8988T (cell line): ENCODE data around the gene KAT2B.

Experiments
- DNase-seq: peaks from one replicate; pipeline ENCODE4 v3.0.0; 2011

Gene KAT2B

DNA sequence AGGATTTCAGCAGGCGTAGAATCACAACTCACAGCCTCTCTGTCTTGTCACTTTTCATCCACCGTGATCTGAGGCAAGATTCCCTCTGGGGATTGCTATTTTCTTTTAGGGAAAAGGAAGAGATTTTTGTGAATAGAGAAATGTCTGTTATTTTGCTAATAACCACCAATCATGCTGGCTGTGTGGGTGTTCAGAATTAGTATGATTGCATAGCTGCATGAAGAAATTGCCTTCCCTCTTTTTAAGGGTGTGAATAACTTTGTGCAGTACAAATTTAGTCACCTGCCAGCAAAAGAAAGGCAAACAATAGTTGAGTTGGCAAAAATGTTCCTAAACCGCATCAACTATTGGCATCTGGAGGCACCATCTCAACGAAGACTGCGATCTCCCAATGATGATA is 60.8 kb downstream of the KAT2B start:
- no peak for DNase-seq

- DNase-seq: no peak
Observed at GRCh38 chr3:20103731-20104130, 63.5 kb downstream of the KAT2B start.

GRCh38 chr3:20104167-20104661 is 64.0 kb downstream of the KAT2B start:
- DNase-seq: no peak

DNA sequence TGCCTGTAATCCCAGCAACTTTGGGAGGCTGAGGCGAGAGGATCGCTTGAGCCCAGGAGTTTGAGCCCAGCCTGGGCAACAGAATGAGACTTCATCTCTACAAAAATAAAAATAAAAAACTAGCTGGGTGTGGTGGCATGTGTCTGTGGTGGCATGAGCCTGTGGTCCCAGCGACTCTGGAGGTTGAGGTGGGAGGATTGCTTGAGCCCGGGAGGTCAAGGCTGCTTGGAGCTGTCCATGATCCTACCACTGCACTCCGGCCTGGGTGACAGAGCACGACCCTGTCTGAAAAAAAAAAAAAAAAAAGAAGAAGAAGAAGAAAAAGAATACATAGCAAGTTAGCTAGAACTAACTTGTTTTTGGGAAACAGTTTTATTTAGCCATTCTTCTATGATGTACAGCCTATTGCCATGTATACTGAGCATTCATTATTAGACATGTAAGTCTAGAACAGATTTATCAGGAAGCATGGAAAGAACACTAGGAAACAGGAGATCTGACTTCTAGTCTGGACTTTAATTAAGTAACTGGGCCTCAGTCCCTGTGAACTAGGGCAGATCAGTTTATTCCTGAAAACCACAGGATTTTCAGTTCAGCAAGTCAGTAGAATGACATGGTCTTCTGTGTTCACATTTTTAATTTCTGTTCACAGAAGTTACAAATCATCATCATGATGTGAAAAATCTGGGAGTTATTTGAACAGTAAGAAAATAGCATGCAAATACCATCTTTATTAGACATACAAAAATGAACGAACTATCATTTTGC is 65.5 kb downstream of the KAT2B start:
- no peak for DNase-seq

GRCh38 chr3:20107722-20108121 is 67.5 kb downstream of the KAT2B start:
- DNase-seq: no peak

DNA sequence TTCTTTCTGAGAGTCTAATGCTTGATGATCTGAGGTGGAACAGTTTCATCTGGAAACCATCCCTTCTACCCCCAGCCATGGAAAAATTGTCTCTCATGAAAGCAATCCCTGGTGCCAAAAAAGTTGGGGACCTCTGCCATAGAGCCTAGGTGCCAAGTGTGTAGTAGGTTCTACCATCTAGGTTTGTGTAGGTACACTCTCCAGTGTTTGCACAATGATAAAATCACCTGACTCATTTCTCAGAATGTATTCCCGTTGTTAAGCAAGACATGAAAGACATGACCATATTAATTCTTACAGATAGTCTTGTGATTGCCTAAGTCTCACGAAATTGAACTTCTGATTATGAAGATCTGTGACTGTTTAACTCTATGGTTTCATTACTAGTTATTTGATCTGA is 68.6 kb downstream of the KAT2B start:
- DNase-seq: no peak

DNA sequence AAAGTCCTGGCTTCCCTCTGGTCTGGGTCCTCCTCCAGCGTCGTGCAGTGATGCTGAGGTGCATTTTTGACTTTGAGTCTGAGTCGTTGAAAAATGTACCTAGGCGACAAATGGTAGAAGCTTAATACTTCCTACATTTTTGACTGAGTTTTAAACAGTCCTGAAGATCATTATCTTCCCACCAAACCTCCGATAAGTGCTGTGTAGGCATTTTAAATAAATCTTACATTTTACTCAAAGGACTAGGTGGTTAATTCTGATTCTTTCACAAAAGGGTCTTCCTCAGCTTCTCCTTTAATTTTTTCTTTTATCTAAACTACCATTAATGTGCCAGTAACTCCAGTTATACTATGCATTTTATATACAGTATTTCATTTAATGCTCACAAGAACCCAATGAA is 70.6 kb downstream of the KAT2B start:
- no peak for DNase-seq

GRCh38 chr3:20111836-20112235 is 71.6 kb downstream of the KAT2B start:
- DNase-seq: no peak

- no peak for DNase-seq
Observed at GRCh38 chr3:20121088-20121487, 80.8 kb downstream of the KAT2B start.

GRCh38 chr3:20123131-20123652 is 82.9 kb downstream of the KAT2B start:
- no peak for DNase-seq

GRCh38 chr3:20125289-20125688 is 85.0 kb downstream of the KAT2B start:
- no peak for DNase-seq

- DNase-seq: no peak
Observed at GRCh38 chr3:20125897-20126296, 85.7 kb downstream of the KAT2B start.

- DNase-seq: no peak
Observed at GRCh38 chr3:20128358-20128757, 88.1 kb downstream of the KAT2B start.

DNA sequence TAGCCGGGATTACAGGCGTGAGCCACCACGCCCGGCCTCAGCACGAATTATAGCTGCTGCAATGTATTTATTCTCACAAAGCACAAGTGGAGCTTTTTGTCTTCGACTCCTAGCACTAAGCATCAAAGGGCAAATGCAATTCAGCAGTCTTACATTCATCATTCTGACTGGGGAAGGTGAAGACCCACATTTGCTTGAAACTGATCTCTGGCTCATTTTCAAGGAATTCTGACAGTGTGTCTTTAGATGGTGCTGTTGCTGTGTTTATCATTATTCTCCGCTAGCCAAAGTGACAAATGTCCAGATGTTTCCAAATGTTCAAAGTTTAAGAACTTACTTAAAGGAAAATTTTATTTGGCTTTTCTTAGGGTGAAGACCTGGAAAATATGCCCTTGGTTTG is 89.9 kb downstream of the KAT2B start:
- no peak for DNase-seq

DNA sequence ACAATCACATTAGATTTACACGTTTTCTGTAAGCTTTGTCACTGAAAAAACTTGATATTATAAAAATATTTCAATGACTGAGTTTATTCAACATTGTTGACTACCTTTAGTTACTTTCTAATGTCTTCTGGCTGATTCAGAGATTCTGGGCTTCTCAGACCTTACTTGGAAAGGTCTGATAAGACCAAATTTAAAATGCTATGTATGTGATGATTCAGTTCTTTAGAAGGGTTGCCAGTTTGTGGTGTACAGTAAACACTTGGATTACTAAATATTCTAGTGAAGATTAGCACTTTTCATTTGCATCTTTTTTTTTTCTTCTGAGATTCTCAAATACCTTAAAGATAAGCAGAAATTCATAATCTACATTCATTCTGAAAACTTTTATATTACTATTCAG is 96.0 kb downstream of the KAT2B start:
- DNase-seq: no peak

DNA sequence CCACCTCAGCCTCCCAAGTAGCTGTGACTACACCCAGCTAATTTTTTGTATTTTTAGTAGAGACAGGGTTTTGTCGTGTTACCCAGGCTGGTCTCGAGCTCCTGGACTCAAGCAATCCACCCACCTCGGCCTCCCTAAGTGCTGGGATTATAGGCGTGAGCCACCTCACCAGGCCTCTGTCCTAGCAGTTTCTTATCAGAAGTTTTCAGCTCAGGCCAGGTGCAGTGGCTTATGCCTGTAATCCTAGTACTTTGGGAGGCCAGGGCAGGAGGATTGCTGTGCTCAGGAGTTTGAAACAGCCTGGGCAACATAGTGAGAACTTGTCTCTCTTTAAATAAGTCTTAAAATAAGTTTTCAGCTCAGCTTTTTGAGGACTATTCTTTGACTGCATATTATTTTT is 97.4 kb downstream of the KAT2B start:
- no peak for DNase-seq

DNA sequence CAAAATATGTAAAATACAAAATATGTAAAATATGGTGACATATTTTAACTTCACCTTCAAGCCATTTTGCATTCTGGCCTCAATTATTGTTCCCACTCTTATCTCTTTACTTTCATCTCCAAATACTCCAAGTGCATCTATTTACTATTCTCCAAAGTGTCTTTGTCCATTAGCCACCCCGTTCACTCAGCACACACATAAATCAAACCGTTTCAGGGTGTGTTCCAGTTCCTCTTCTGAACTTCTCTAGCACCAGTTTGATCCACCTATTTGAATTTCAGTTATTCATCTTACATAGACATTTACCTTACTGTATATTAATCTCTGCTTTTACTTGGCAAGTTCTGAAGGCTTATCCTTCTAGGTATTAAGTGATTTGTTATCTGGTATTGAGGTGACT is 100.6 kb downstream of the KAT2B start:
- no peak for DNase-seq

- DNase-seq: no peak
Observed at GRCh38 chr3:20141316-20141715, 101.1 kb downstream of the KAT2B start.

DNA sequence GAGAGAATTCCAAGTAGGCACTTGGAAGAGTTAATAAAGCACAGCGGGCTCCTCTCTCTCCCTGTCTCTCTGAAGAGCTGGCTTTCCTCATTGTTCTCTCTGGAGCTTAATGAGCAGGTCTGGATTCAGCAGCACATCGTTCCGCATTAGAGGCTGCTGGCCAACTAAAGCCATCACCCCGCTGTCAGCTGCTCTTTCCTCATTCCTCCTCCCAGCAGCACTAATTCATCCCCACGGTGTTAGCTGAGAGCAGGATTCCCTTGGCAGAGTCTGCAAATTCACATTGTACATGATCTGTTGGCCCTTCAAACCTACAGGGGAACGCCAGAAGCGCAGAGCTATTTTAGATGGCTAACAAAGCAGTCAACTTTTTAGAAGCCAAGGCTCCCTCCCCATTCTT is 101.6 kb downstream of the KAT2B start:
- DNase-seq: no peak

DNA sequence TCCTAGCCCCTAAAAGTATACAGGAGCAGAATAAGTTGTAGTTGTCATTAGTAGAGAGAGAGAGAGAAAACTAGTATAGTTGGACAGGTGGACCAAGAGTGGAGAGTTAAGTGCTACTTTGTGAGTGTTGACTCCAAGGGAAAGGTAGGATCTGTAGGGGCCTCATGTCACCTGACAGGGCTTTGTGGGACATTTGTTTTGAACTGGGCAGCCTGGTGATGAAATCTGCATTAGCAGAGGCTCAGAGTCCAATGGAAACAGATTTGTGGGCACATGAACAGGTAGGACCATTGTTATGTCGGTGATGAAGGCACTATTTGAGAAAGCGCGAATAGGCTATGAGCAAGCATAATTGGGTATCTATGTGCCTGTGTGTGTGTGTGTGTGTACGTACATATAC is 102.3 kb downstream of the KAT2B start:
- no peak for DNase-seq

DNA sequence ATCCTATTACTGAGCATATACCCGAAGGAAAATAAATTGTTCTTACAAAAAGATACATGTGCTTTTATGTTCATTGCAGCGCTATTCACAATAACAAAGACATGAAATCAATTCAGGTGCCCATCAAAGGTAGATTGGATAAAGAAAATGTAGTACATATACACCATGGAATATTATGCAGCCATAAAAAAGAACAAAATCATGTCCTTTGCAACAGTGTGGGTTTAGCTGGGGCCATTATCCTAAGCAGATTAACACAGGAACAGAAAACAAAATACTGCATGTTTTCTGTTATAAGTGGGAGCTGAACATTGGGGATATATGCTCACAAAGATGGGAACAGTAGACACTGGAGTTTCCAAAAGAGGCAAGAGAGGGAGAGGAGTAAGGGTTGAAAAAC is 103.3 kb downstream of the KAT2B start:
- DNase-seq: no peak

- DNase-seq: no peak
Observed at GRCh38 chr3:20145874-20146273, 105.6 kb downstream of the KAT2B start.

DNA sequence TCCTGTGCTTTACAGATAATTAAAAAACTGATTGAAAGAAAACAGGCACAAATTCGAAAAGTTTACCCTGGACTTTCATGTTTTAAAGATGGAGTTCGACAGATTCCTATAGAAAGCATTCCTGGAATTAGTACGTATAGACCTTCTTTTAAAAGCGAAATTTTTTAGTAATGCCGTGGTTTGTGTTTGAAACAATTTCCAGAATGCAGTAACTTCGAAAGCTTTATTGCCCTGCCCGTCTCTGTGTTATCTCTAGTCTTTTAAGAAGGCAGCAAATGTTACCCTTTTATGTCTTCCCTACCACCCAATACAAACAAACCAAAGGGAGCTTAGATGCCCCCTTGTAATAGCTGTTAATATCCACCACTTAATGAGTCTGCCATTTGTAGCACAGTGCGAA is 106.1 kb downstream of the KAT2B start:
- DNase-seq: no peak

DNA sequence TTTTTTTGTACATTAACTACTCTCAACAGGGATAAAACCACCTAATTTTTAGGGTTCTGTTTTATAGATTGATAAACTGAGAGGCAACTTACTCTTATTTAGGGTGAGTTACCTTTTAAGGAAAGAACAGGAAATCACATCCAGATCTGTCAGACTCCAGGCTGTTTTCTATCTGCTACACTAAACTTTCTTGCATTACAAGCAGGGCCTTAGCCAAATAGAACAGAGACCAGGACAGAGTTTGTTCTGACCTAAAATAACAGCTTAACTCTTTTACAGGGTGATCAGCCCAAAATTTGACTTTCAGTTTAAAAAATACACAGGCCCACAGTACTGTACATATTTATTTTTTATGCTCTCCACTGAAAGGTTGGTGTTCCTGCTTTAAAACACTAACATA is 107.1 kb downstream of the KAT2B start:
- no peak for DNase-seq

DNA sequence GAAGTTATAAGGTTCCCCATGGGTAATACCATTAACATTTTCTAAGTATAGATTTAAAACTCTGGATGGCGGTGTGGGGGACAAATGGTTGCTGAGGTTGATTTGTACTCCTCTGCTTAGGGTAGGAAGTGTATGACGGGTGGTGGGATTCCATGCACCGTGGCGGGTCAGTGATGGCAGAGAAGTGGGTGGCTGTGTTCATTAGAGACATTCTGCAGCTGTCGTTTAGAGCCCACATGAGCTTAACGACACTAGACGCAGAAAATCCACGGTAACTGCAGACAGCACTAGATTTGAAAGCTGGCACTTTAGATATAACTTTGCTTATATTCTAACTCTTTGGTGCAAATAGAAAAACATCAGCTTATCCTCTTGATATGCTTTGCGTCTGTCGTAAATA is 108.2 kb downstream of the KAT2B start:
- DNase-seq: no peak
